ENCODE results near the gene EVI5.
"Not testable (repeated sequence)": the region's sequence is repeated elsewhere in the genome, so short reads cannot be mapped to it uniquely, and the experiment has no call there.

EVI5 gene

GRCh38 chr1:92698932-92699331, 86.0 kb downstream of the EVI5 start:
- in situ Hi-C loops (cut with MboI; ENCODE audit: low sequenced_read_pairs): no loop called here

- in situ Hi-C loops (cut with MboI; ENCODE audit: low sequenced_read_pairs): no loop called here
Observed at GRCh38 chr1:92695104-92695503, 89.8 kb downstream of the EVI5 start.

- in situ Hi-C loops (cut with MboI; ENCODE audit: low sequenced_read_pairs): no loop called here
Observed at GRCh38 chr1:92691925-92692324, 93.0 kb downstream of the EVI5 start.

- in situ Hi-C loops (cut with MboI; ENCODE audit: low sequenced_read_pairs): no loop called here
Observed at GRCh38 chr1:92690212-92690906, 94.5 kb downstream of the EVI5 start.

- in situ Hi-C loops (cut with MboI; ENCODE audit: low sequenced_read_pairs): no loop called here
Observed at GRCh38 chr1:92679980-92680379, 104.9 kb downstream of the EVI5 start.

GRCh38 chr1:92663775-92664174, 121.1 kb downstream of the EVI5 start:
- in situ Hi-C loops (cut with MboI; ENCODE audit: low sequenced_read_pairs): no loop called here

- in situ Hi-C loops (cut with MboI; ENCODE audit: low sequenced_read_pairs): no loop called here
Observed at GRCh38 chr1:92662048-92662447, 122.9 kb downstream of the EVI5 start.

GRCh38 chr1:92657701-92658100, 127.2 kb downstream of the EVI5 start:
- in situ Hi-C loops (cut with MboI; ENCODE audit: low sequenced_read_pairs): no loop called here

GRCh38 chr1:92655197-92655801, 129.6 kb downstream of the EVI5 start:
- in situ Hi-C loops (cut with MboI; ENCODE audit: low sequenced_read_pairs): no loop called here

GRCh38 chr1:92653605-92654381, 131.1 kb downstream of the EVI5 start:
- in situ Hi-C loops (cut with MboI; ENCODE audit: low sequenced_read_pairs): no loop called here

- in situ Hi-C loops (cut with MboI; ENCODE audit: low sequenced_read_pairs): not testable (repeated sequence)
Observed at GRCh38 chr1:92640686-92641085, 144.2 kb downstream of the EVI5 start.

- in situ Hi-C loops (cut with MboI; ENCODE audit: low sequenced_read_pairs): no loop called here
Observed at GRCh38 chr1:92638498-92638897, 146.4 kb downstream of the EVI5 start.

- in situ Hi-C loops (cut with MboI; ENCODE audit: low sequenced_read_pairs): not testable (repeated sequence)
Observed at GRCh38 chr1:92635203-92635602, 149.7 kb downstream of the EVI5 start.

GRCh38 chr1:92623187-92623778, 161.6 kb downstream of the EVI5 start:
- in situ Hi-C loops (cut with MboI; ENCODE audit: low sequenced_read_pairs): no loop called here

GRCh38 chr1:92619466-92620189, 165.3 kb downstream of the EVI5 start:
- in situ Hi-C loops (cut with MboI; ENCODE audit: low sequenced_read_pairs): no loop called here

- in situ Hi-C loops (cut with MboI; ENCODE audit: low sequenced_read_pairs): no loop called here
Observed at GRCh38 chr1:92601044-92601443, 183.9 kb downstream of the EVI5 start.

- in situ Hi-C loops (cut with MboI; ENCODE audit: low sequenced_read_pairs): no loop called here
Observed at GRCh38 chr1:92599184-92599583, 185.7 kb downstream of the EVI5 start.

GRCh38 chr1:92589361-92589760, 195.5 kb downstream of the EVI5 start:
- in situ Hi-C loops (cut with MboI; ENCODE audit: low sequenced_read_pairs): not testable (repeated sequence)

GRCh38 chr1:92587445-92587844, 197.5 kb downstream of the EVI5 start:
- in situ Hi-C loops (cut with MboI; ENCODE audit: low sequenced_read_pairs): no loop called here

- in situ Hi-C loops (cut with MboI; ENCODE audit: low sequenced_read_pairs): no loop called here
Observed at GRCh38 chr1:92585831-92586230, 199.1 kb downstream of the EVI5 start.

GRCh38 chr1:92584810-92585209, 200.1 kb downstream of the EVI5 start:
- in situ Hi-C loops (cut with MboI; ENCODE audit: low sequenced_read_pairs): not testable (repeated sequence)
